HCT116 (cell line): ENCODE measurements around the gene NFIB. TPM values are rescaled to one million over a fixed set of nuclear protein-coding genes. Genes with fewer than 3 reads are reported as not detected.

Experiments used
- ATAC-seq: fragments of 200-7000 bp; cut with Tn5 transposase; 2 replicates; pipeline ENCODE4 v1.9.1; 2020; ENCODE audit warnings: mild to moderate bottlenecking, moderate library complexity
- BruUV-seq: library from RNA; stranded (reverse); fragments of 400-500 nt; replicated peaks from 2 replicates; lab custom pipeline; 2021; lab: Mats Ljungman, UMichigan
- CTCF ChIA-PET: fragments of 300-600 bp; sonication (Branson Sonifier 250); formaldehyde crosslinking; loops from one replicate; lab custom pipeline; 2021; ENCODE audit warnings: antibody characterized with exemption; lab: Charles Lee
- POLR2A ChIA-PET: fragments of 300-600, 350-600 bp; sonication (Branson Sonifier 250); formaldehyde crosslinking; loops from one replicate; lab custom pipeline; 2021; ENCODE audit warnings: antibody characterized with exemption; lab: Charles Lee
- RAD21 ChIA-PET, 2 experiments: fragments of 300-600 bp; sonication (Branson Sonifier 250); formaldehyde crosslinking; loops; one replicate each; lab custom pipeline; 2023; ENCODE audit warnings: low total read pairs in 2 of 2; ENCODE audit not compliant: uncharacterized antibody in 2 of 2, unreplicated experiment in 2 of 2, low non-redundant PET in 1 of 2; lab: Charles Lee
- DNase-seq: peaks from one replicate; pipeline ENCODE4 v3.0.0-alpha.2; 2010; ENCODE audit warnings: low read depth, low spot score
- H2AFZ ChIP-seq: fragments of 200-600 bp; shearing (Covaris generic), sonication (generic); 2 replicates; pipeline ENCODE4 v1.6.1; 2017; ENCODE audit warnings: low read depth, mixed run types, mixed read lengths, antibody characterized with exemption, low read length; ENCODE audit not compliant: poor library complexity, severe bottlenecking
- H3K27ac ChIP-seq: 2 replicates; pipeline ENCODE4 v1.5.1; 2012; ENCODE audit warnings: low read depth, low read length
- H3K27me3 ChIP-seq: fragments of 200-600 bp; sonication (generic); 2 replicates; pipeline ENCODE4 v1.6.1; 2016; ENCODE audit warnings: mixed run types, low read length, mixed read lengths; ENCODE audit not compliant: insufficient read depth
- H3K36me3 ChIP-seq, 2 experiments: fragments of 200-500 bp in 1 of 2; fragments of 200-600 bp in 1 of 2; sonication (Bioruptor generic) in 1 of 2; sonication (generic) in 1 of 2; 2 replicates each; pipeline versions ENCODE4 v1.5.1 to v1.6.1; 2014 to 2016; ENCODE audit warnings: low read length in 2 of 2, inconsistent platforms in 1 of 2, mixed read lengths in 1 of 2, mixed run types in 1 of 2; ENCODE audit not compliant: insufficient read depth in 2 of 2, control insufficient read depth in 1 of 2
- H3K4me1 ChIP-seq, 2 experiments: fragments of 200-600 bp in 1 of 2; sonication (generic) in 1 of 2; 2 replicates each; pipeline versions ENCODE4 v1.5.1 to v1.6.1; 2012 to 2017; ENCODE audit warnings: low read length in 2 of 2, inconsistent platforms in 1 of 2, mild to moderate bottlenecking in 1 of 2, mixed read lengths in 1 of 2, mixed run types in 1 of 2, moderate library complexity in 1 of 2; ENCODE audit not compliant: insufficient read depth in 2 of 2, control insufficient read depth in 1 of 2
- H3K4me2 ChIP-seq: fragments of 200-600 bp; sonication (generic); 2 replicates; pipeline ENCODE4 v1.6.1; 2017; ENCODE audit warnings: mixed run types, low read length, mixed read lengths
- H3K4me3 ChIP-seq, 2 experiments: fragments of 200-600 bp in 1 of 2; sonication (generic) in 1 of 2; replicated peaks in 1 of 2; 2 replicates each; pipeline ENCODE4 v1.5.1; 2011 to 2016; ENCODE audit warnings: low read length in 2 of 2, control low read depth in 1 of 2, low read depth in 1 of 2, mild to moderate bottlenecking in 1 of 2, mixed read lengths in 1 of 2, mixed run types in 1 of 2
- H3K79me2 ChIP-seq: fragments of 200-600 bp; sonication (generic); 2 replicates; pipeline ENCODE4 v1.6.1; 2017; ENCODE audit warnings: mild to moderate bottlenecking, mixed run types, low read length, moderate library complexity, mixed read lengths; ENCODE audit not compliant: insufficient read depth
- H3K9ac ChIP-seq: fragments of 200-600 bp; sonication (generic); 2 replicates; pipeline ENCODE4 v1.6.1; 2016; ENCODE audit warnings: low read length, mixed read lengths
- H3K9me2 ChIP-seq: fragments of 200-600 bp; sonication (generic), shearing (Covaris generic); 2 replicates; pipeline ENCODE4 v1.6.1; 2017; ENCODE audit warnings: mixed run types, mild to moderate bottlenecking, moderate library complexity; ENCODE audit not compliant: insufficient read depth
- H3K9me3 ChIP-seq, 2 experiments: fragments of 200-500 bp in 1 of 2; fragments of 200-600 bp in 1 of 2; sonication (Bioruptor generic) in 1 of 2; sonication (generic) in 1 of 2; 2 replicates each; pipeline ENCODE4 v1.6.1; 2014 to 2017; ENCODE audit warnings: low read length in 2 of 2, mixed read lengths in 2 of 2, inconsistent platforms in 1 of 2, low read depth in 1 of 2, mild to moderate bottlenecking in 1 of 2, mixed run types in 1 of 2, moderate library complexity in 1 of 2; ENCODE audit not compliant: control insufficient read depth in 1 of 2, insufficient read depth in 1 of 2
- H4K20me1 ChIP-seq: fragments of 200-600 bp; sonication (generic), shearing (Covaris generic); 2 replicates; pipeline ENCODE4 v1.6.1; 2017; ENCODE audit warnings: mixed run types, mild to moderate bottlenecking, moderate library complexity; ENCODE audit not compliant: insufficient read depth
- ELF1 ChIP-seq: IDR thresholded peaks from 2 replicates; pipeline ENCODE4 v1.6.1; 2012; ENCODE audit warnings: low read depth, borderline replicate concordance
- EZH2 ChIP-seq: fragments of 200-600 bp; sonication (generic); IDR thresholded peaks from 2 replicates; pipeline ENCODE4 v1.6.1; 2017; ENCODE audit warnings: antibody characterized with exemption, mixed run types
- JUND ChIP-seq: IDR thresholded peaks from 2 replicates; pipeline ENCODE4 v1.6.1; 2012
- POLR2A ChIP-seq: IDR thresholded peaks from 2 replicates; pipeline ENCODE4 v1.7.0; 2011; ENCODE audit warnings: borderline replicate concordance; ENCODE audit not compliant: insufficient read depth, insufficient read length; ENCODE audit errors: extremely low read depth
- RAD21 ChIP-seq: IDR thresholded peaks from 2 replicates; pipeline ENCODE4 v1.6.1; 2012; ENCODE audit warnings: low read depth, mild to moderate bottlenecking
- SIN3A ChIP-seq: IDR thresholded peaks from 2 replicates; pipeline ENCODE4 v1.6.1; 2012; ENCODE audit warnings: low read depth
- SP1 ChIP-seq: IDR thresholded peaks from 2 replicates; pipeline ENCODE4 v1.6.1; 2012; ENCODE audit warnings: low read depth
- SRF ChIP-seq: IDR thresholded peaks from 2 replicates; pipeline ENCODE4 v1.6.1; 2012; ENCODE audit warnings: low read depth
- TCF7L2 ChIP-seq: IDR thresholded peaks from 2 replicates; pipeline ENCODE4 v1.7.0; 2011; ENCODE audit warnings: borderline replicate concordance, inconsistent platforms; ENCODE audit not compliant: insufficient read depth, insufficient read length; ENCODE audit errors: extremely low read depth
- YY1 ChIP-seq: IDR thresholded peaks from 2 replicates; pipeline ENCODE4 v1.6.1; 2011; ENCODE audit warnings: low read length, low read depth, moderate library complexity, mild to moderate bottlenecking; ENCODE audit not compliant: insufficient replicate concordance; ENCODE audit errors: extremely low read depth
- ZFX ChIP-seq: fragments of 450-650 bp; IDR thresholded peaks from 2 replicates; pipeline ENCODE4 v1.6.1; 2017
- ZNF274 ChIP-seq: fragments of 200-500 bp; sonication (Bioruptor generic); IDR thresholded peaks from 2 replicates; pipeline ENCODE4 v1.6.1; 2014; ENCODE audit warnings: mild to moderate bottlenecking, low read depth, low read length, inconsistent platforms
- intact Hi-C: fragments of 100-400 bp; cut with micrococcal nuclease; formaldehyde crosslinking; loops from 2 replicates; pipeline ENCODE4 v1.10.0; 2022
- total RNA-seq: library from RNA; stranded (reverse); gene quantifications from one replicate; pipeline ENCODE4 v1.2.1, GENCODE V29; 2021; ENCODE audit not compliant: unreplicated experiment
- TF ChIP-seq, protein P1 (sequence below): IDR thresholded peaks from 2 replicates; pipeline ENCODE4 v1.6.1; 2012; ENCODE audit warnings: low read depth
- TF ChIP-seq, protein P2 (sequence below): IDR thresholded peaks from 2 replicates; pipeline ENCODE4 v1.6.1; 2011; ENCODE audit warnings: mild to moderate bottlenecking, low read length, moderate library complexity; ENCODE audit not compliant: insufficient replicate concordance; ENCODE audit errors: extremely low read depth

The NFIB gene
- total RNA-seq, 1 experiment from 2014 or later: 6.6 TPM

GRCh38 chr9:14306188-14306587 lies 7.8 kb downstream of the NFIB start:
- Histone ChIP-seq H3K9ac (no peak overlapping the region), H3K27ac (no peak overlapping the region), H3K27me3 (0 out of 2 replicates have a peak, but pooled peaks cover 7% of the 10 kb centered on the region), H3K4me2 (no peak overlapping the region), H3K79me2 (no peaks in the 10 kb centered on the region), H3K9me3 (no peaks in the 10 kb centered on the region), H2AFZ (no peak overlapping the region), H4K20me1 (no peaks in the 10 kb centered on the region), H3K4me1 (no peaks in the 10 kb centered on the region), H3K4me3 (no peak overlapping the region), H3K36me3 (no peaks in the 10 kb centered on the region), H3K9me2 (no peaks in the 10 kb centered on the region)
- ChIA-PET CTCF (no interaction called here), POLR2A (no interaction called here), RAD21 (no interaction called here)
- no peak for DNase-seq
- intact Hi-C loops: no loop called here
- BruUV-seq: no TSS peak
- TF ChIP-seq ZNF274: no peak
- TF ChIP-seq YY1: no peak
- TF ChIP-seq ZFX: no peak
- no peak for TF ChIP-seq POLR2A
- TF ChIP-seq TCF7L2: no peak
- no peak for TF ChIP-seq SRF
- no peak for TF ChIP-seq JUND
- TF ChIP-seq, protein P1, sequence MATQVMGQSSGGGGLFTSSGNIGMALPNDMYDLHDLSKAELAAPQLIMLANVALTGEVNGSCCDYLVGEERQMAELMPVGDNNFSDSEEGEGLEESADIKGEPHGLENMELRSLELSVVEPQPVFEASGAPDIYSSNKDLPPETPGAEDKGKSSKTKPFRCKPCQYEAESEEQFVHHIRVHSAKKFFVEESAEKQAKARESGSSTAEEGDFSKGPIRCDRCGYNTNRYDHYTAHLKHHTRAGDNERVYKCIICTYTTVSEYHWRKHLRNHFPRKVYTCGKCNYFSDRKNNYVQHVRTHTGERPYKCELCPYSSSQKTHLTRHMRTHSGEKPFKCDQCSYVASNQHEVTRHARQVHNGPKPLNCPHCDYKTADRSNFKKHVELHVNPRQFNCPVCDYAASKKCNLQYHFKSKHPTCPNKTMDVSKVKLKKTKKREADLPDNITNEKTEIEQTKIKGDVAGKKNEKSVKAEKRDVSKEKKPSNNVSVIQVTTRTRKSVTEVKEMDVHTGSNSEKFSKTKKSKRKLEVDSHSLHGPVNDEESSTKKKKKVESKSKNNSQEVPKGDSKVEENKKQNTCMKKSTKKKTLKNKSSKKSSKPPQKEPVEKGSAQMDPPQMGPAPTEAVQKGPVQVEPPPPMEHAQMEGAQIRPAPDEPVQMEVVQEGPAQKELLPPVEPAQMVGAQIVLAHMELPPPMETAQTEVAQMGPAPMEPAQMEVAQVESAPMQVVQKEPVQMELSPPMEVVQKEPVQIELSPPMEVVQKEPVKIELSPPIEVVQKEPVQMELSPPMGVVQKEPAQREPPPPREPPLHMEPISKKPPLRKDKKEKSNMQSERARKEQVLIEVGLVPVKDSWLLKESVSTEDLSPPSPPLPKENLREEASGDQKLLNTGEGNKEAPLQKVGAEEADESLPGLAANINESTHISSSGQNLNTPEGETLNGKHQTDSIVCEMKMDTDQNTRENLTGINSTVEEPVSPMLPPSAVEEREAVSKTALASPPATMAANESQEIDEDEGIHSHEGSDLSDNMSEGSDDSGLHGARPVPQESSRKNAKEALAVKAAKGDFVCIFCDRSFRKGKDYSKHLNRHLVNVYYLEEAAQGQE: no peak
- no peak for TF ChIP-seq SP1
- no peak for TF ChIP-seq RAD21
- no peak for TF ChIP-seq ELF1
- no peak for TF ChIP-seq SIN3A
- no peak for TF ChIP-seq EZH2
- TF ChIP-seq, protein P2, sequence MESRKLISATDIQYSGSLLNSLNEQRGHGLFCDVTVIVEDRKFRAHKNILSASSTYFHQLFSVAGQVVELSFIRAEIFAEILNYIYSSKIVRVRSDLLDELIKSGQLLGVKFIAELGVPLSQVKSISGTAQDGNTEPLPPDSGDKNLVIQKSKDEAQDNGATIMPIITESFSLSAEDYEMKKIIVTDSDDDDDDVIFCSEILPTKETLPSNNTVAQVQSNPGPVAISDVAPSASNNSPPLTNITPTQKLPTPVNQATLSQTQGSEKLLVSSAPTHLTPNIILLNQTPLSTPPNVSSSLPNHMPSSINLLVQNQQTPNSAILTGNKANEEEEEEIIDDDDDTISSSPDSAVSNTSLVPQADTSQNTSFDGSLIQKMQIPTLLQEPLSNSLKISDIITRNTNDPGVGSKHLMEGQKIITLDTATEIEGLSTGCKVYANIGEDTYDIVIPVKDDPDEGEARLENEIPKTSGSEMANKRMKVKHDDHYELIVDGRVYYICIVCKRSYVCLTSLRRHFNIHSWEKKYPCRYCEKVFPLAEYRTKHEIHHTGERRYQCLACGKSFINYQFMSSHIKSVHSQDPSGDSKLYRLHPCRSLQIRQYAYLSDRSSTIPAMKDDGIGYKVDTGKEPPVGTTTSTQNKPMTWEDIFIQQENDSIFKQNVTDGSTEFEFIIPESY: no peak
- ATAC-seq: no peak
